ENCODE measurements around the gene MYO3B.

MYO3B gene

GRCh38 chr2:170566138-170566537 lies 388.2 kb downstream of the MYO3B start:
- no peak overlapping the region for H3K18ac ChIP-seq (ENCODE audit: low read length)
- no peak overlapping the region for H2BK12ac ChIP-seq (ENCODE audit: low read length)
- H3K23ac ChIP-seq (ENCODE audit: low read length), result no peak overlapping the region
- H3K27me3 ChIP-seq (ENCODE audit: insufficient read depth, low read length), result no peaks in the 10 kb centered on the region
- H3K9me3 ChIP-seq (ENCODE audit: insufficient read depth, low read depth, low read length), result no peaks in the 10 kb centered on the region
- H3K79me1 ChIP-seq (ENCODE audit: low read length), result no peaks in the 10 kb centered on the region
- H3K14ac ChIP-seq (ENCODE audit: low read length), result no peak overlapping the region
- no peak overlapping the region for H3K9ac ChIP-seq (ENCODE audit: low read length)
- no peak overlapping the region for H2AK5ac ChIP-seq (ENCODE audit: low read length)
- H3K4ac ChIP-seq (ENCODE audit: low read depth, low read length), result no peak overlapping the region
- no peak overlapping the region for H2AFZ ChIP-seq (ENCODE audit: insufficient read depth, low read length, poor library complexity)
- WGBS (ENCODE audit: extremely low coverage, insufficient coverage, insufficient read length), result no CpG with 5 or more reads among the region's 1 CpG
- H3K27ac ChIP-seq (ENCODE audit: low read depth, low read length), result no peak overlapping the region
- H2BK5ac ChIP-seq (ENCODE audit: low read depth, low read length, poor library complexity), result no peak overlapping the region
- H3K4me2 ChIP-seq (ENCODE audit: low read length), result no peak overlapping the region
- no peaks in the 10 kb centered on the region for H3K79me2 ChIP-seq (ENCODE audit: control insufficient read depth, insufficient read depth, low read length, poor library complexity)
- H2BK120ac ChIP-seq (ENCODE audit: insufficient read depth, low read length, poor library complexity), result no peak overlapping the region
- no peaks in the 10 kb centered on the region for H3K36me3 ChIP-seq (ENCODE audit: control insufficient read depth in 1 of 2, insufficient read depth in 2 of 2, low read length in 2 of 2)
- H4K91ac ChIP-seq (ENCODE audit: low read depth, low read length), result no peak overlapping the region
- H3K4me3 ChIP-seq (ENCODE audit: low read depth, low read length), result no peak overlapping the region
- H4K12ac ChIP-seq (ENCODE audit: low read depth, low read length), result no peak overlapping the region
- no peak overlapping the region for H4K8ac ChIP-seq (ENCODE audit: low read depth, low read length)
- DNase-seq, result no peak
- H3K4me1 ChIP-seq (ENCODE audit: control insufficient read depth in 1 of 2, insufficient read depth in 2 of 2, low read length in 2 of 2), result no peaks in the 10 kb centered on the region

GRCh38 chr2:170567429-170567828 lies 389.5 kb downstream of the MYO3B start:
- no peaks in the 10 kb centered on the region for H3K79me2 ChIP-seq (ENCODE audit: control insufficient read depth, insufficient read depth, low read length, poor library complexity)

GRCh38 chr2:170568511-170568910 lies 390.6 kb downstream of the MYO3B start:
- Histone ChIP-seq H3K27me3 (ENCODE audit: insufficient read depth, low read length) (no peaks in the 10 kb centered on the region), H4K12ac (ENCODE audit: low read depth, low read length) (no peak overlapping the region), H3K79me1 (ENCODE audit: low read length) (no peaks in the 10 kb centered on the region), H3K4ac (ENCODE audit: low read depth, low read length) (no peak overlapping the region), H3K23ac (ENCODE audit: low read length) (no peak overlapping the region), H3K27ac (ENCODE audit: low read depth, low read length) (no peak overlapping the region), H3K14ac (ENCODE audit: low read length) (no peak overlapping the region), H3K4me2 (ENCODE audit: low read length) (no peak overlapping the region), H3K4me1 (ENCODE audit: control insufficient read depth in 1 of 2, insufficient read depth in 2 of 2, low read length in 2 of 2) (no peaks in the 10 kb centered on the region), H2AK5ac (ENCODE audit: low read length) (no peak overlapping the region), H3K36me3 (ENCODE audit: control insufficient read depth in 1 of 2, insufficient read depth in 2 of 2, low read length in 2 of 2) (no peaks in the 10 kb centered on the region), H3K79me2 (ENCODE audit: control insufficient read depth, insufficient read depth, low read length, poor library complexity) (no peaks in the 10 kb centered on the region), H3K9me3 (ENCODE audit: insufficient read depth, low read depth, low read length) (no peaks in the 10 kb centered on the region), H4K8ac (ENCODE audit: low read depth, low read length) (no peak overlapping the region), H2BK12ac (ENCODE audit: low read length) (no peak overlapping the region), H3K9ac (ENCODE audit: low read length) (no peak overlapping the region), H2BK5ac (ENCODE audit: low read depth, low read length, poor library complexity) (no peak overlapping the region), H2AFZ (ENCODE audit: insufficient read depth, low read length, poor library complexity) (no peak overlapping the region), H3K18ac (ENCODE audit: low read length) (no peak overlapping the region), H3K4me3 (ENCODE audit: low read depth, low read length) (no peak overlapping the region), H2BK120ac (ENCODE audit: insufficient read depth, low read length, poor library complexity) (no peak overlapping the region), H4K91ac (ENCODE audit: low read depth, low read length) (no peak overlapping the region)
- WGBS (ENCODE audit: extremely low coverage, insufficient coverage, insufficient read length), result no CpG with 5 or more reads among the region's 2 CpGs
- DNase-seq, result no peak

More at GRCh38 chr2:170567429-170567828, 389.5 kb downstream of the MYO3B start:
- H2AK5ac ChIP-seq (ENCODE audit: low read length), result no peak overlapping the region
- H3K18ac ChIP-seq (ENCODE audit: low read length), result no peak overlapping the region
- no peak for DNase-seq
- H3K4me2 ChIP-seq (ENCODE audit: low read length), result no peak overlapping the region
- H3K4ac ChIP-seq (ENCODE audit: low read depth, low read length), result no peak overlapping the region
- H4K12ac ChIP-seq (ENCODE audit: low read depth, low read length), result no peak overlapping the region
- H3K27ac ChIP-seq (ENCODE audit: low read depth, low read length), result no peak overlapping the region
- no peak overlapping the region for H2AFZ ChIP-seq (ENCODE audit: insufficient read depth, low read length, poor library complexity)
- H2BK120ac ChIP-seq (ENCODE audit: insufficient read depth, low read length, poor library complexity), result no peak overlapping the region
- H3K79me1 ChIP-seq (ENCODE audit: low read length), result no peaks in the 10 kb centered on the region
- no peaks in the 10 kb centered on the region for H3K27me3 ChIP-seq (ENCODE audit: insufficient read depth, low read length)
- H3K9ac ChIP-seq (ENCODE audit: low read length), result no peak overlapping the region
- H3K14ac ChIP-seq (ENCODE audit: low read length), result no peak overlapping the region
- H4K91ac ChIP-seq (ENCODE audit: low read depth, low read length), result no peak overlapping the region
- WGBS (ENCODE audit: extremely low coverage, insufficient coverage, insufficient read length), result no CpG with 5 or more reads among the region's 2 CpGs
- H2BK5ac ChIP-seq (ENCODE audit: low read depth, low read length, poor library complexity), result no peak overlapping the region
- no peak overlapping the region for H3K4me3 ChIP-seq (ENCODE audit: low read depth, low read length)
- H2BK12ac ChIP-seq (ENCODE audit: low read length), result no peak overlapping the region
- no peak overlapping the region for H4K8ac ChIP-seq (ENCODE audit: low read depth, low read length)
- H3K23ac ChIP-seq (ENCODE audit: low read length), result no peak overlapping the region
- no peaks in the 10 kb centered on the region for H3K9me3 ChIP-seq (ENCODE audit: insufficient read depth, low read depth, low read length)
- no peaks in the 10 kb centered on the region for H3K4me1 ChIP-seq (ENCODE audit: control insufficient read depth in 1 of 2, insufficient read depth in 2 of 2, low read length in 2 of 2)
- no peaks in the 10 kb centered on the region for H3K36me3 ChIP-seq (ENCODE audit: control insufficient read depth in 1 of 2, insufficient read depth in 2 of 2, low read length in 2 of 2)

GRCh38 chr2:170571612-170572011 lies 393.7 kb downstream of the MYO3B start:
- H2AFZ ChIP-seq (ENCODE audit: insufficient read depth, low read length, poor library complexity), result no peak overlapping the region
- no peak overlapping the region for H2BK5ac ChIP-seq (ENCODE audit: low read depth, low read length, poor library complexity)
- no peak overlapping the region for H3K4me3 ChIP-seq (ENCODE audit: low read depth, low read length)
- H3K9me3 ChIP-seq (ENCODE audit: insufficient read depth, low read depth, low read length), result no peaks in the 10 kb centered on the region
- no peaks in the 10 kb centered on the region for H3K27me3 ChIP-seq (ENCODE audit: insufficient read depth, low read length)
- no peak overlapping the region for H3K18ac ChIP-seq (ENCODE audit: low read length)
- H3K4ac ChIP-seq (ENCODE audit: low read depth, low read length), result no peak overlapping the region
- no peaks in the 10 kb centered on the region for H3K36me3 ChIP-seq (ENCODE audit: control insufficient read depth in 1 of 2, insufficient read depth in 2 of 2, low read length in 2 of 2)
- H3K79me1 ChIP-seq (ENCODE audit: low read length), result no peaks in the 10 kb centered on the region
- H4K91ac ChIP-seq (ENCODE audit: low read depth, low read length), result no peak overlapping the region
- DNase-seq, result no peak
- no peaks in the 10 kb centered on the region for H3K79me2 ChIP-seq (ENCODE audit: control insufficient read depth, insufficient read depth, low read length, poor library complexity)
- no peak overlapping the region for H4K12ac ChIP-seq (ENCODE audit: low read depth, low read length)
- no peak overlapping the region for H3K14ac ChIP-seq (ENCODE audit: low read length)
- H2AK5ac ChIP-seq (ENCODE audit: low read length), result no peak overlapping the region
- H3K27ac ChIP-seq (ENCODE audit: low read depth, low read length), result no peak overlapping the region
- H3K9ac ChIP-seq (ENCODE audit: low read length), result no peak overlapping the region
- no peaks in the 10 kb centered on the region for H3K4me1 ChIP-seq (ENCODE audit: control insufficient read depth in 1 of 2, insufficient read depth in 2 of 2, low read length in 2 of 2)
- no peak overlapping the region for H2BK120ac ChIP-seq (ENCODE audit: insufficient read depth, low read length, poor library complexity)
- H2BK12ac ChIP-seq (ENCODE audit: low read length), result no peak overlapping the region
- no peak overlapping the region for H3K23ac ChIP-seq (ENCODE audit: low read length)
- H3K4me2 ChIP-seq (ENCODE audit: low read length), result no peak overlapping the region
- H4K8ac ChIP-seq (ENCODE audit: low read depth, low read length), result no peak overlapping the region
- WGBS (ENCODE audit: extremely low coverage, insufficient coverage, insufficient read length), result no CpG with 5 or more reads among the region's 1 CpG

Measured in trophoblast cell (in vitro differentiated cells and primary cell).